NCI-H69 (cell line): ENCODE results near the gene PRMT7.

ENCODE experiments used
- DNase-seq: peaks from one replicate; lab custom pipeline; 2025; lab: John Stamatoyannopoulos, UW

Gene PRMT7

DNA sequence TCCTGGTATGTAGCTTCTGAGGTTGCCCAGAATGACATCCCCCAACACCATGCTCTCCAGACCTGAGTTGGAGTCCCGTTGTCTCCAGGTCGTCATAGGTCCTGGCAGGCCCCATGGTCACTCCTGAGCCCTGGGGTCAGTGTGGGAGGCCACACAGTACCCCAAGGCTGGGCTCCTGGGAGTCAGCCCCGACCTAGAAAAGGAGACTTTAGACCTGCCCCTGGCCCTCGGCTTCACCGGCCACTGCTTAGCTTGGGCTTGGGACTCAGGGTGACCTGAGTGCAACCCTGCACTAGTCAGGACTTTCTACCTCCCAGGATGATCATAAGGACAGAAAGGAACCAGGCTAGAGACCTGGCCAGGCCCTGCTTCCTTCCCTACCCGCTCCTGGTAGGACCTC lies 65.8 kb downstream of the PRMT7 start:
- DNase-seq, result no peak

DNA sequence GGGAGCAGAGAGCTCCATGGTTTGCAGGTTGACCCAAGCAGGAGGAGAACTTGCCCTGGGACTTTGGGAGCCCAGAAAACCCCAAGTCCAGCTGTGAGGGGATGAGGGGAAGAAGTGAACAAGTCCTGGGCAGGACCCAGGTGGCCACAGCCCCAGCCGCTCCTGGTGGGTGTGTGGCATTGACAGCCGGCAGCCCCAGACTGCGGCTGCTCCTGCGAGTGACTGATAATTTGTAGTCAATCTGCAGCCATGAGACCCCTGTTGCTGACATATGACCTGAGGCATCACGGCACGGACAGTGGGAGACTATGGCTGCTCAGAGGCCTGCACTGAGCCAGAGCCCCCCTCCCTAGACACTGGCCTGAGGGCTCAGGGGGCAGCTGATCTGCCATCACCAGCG lies 66.4 kb downstream of the PRMT7 start:
- DNase-seq, result no peak

DNA sequence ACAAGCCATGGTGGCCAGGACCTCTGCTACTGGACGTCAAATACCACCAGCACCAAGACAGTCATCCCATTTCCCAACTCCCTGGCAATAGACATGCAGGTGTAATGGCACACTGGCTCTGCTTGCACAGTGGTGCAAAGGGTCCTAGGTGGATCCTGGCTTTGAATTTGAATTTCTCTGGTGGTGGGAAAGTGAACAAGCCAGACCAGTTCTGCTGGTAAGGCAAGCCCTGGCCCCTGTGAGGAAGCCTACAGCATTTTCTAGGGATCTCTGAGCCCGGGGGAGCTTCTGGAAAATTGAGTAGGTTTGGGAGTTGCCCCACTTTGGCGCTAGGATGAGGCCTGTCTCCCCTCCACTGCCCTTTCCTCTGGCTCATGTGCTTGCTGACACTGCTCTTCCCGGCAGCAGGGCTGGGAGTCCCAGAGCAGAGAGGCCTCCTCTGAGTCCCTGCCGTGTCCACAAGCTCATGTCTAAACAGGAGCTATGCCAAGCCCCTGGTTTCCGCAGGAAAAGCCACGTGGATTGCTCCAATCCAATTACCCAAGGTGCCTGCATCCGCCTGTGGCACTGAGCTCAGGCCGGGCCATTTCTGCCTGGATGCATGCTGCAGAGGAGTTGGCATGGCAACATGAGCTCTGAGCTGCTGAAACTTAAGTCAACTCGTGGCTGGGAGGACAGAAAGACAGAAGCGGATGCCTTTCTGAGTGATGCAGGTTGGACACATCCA lies 67.0 kb downstream of the PRMT7 start:
- no peak for DNase-seq

DNA sequence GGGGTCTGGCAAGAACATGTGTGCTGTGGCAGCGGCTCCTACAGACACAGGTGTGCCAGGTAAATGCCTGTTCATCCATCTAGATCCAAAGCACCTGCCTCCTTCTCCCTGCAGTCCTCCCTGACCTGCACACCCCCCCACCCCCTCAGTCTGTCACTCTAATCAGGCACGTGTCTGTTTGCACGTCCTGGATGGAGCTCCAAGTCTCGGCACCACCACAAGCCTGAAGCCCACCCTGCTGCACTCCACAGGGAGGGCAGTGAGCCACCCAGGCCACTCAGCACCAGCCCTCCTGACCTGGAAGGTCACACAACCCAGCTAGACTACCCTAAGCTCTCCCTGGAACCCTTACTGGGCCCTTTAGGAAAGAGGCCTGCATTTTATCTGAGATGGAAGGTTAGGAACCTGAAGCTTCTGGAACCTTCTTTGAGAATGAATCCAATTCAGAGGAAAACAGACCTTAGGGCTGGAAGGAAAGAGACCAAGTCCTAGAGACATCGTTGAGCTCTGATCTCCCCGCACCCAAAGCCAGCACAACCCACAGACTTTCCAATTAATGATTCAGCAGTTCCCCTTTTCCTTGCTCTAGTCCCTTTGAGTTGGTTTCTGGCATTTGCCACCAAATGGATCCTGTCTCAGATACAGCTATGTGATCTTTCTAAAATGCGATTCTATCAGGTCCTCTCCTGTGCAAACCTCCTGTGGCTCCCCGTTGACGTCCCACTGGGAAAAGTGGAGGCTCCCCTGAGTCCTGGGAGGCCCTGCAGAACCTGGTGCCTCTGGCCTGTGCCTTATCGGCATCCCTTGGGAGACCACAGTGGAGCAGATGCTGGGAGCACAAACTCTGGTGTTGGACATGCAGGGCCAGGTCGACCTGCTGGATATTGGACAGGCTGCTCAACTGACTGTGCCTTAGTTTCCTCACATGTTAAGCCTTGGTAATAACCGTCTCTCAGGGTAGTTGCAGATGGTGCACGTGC lies 67.9 kb downstream of the PRMT7 start:
- no peak for DNase-seq

DNA sequence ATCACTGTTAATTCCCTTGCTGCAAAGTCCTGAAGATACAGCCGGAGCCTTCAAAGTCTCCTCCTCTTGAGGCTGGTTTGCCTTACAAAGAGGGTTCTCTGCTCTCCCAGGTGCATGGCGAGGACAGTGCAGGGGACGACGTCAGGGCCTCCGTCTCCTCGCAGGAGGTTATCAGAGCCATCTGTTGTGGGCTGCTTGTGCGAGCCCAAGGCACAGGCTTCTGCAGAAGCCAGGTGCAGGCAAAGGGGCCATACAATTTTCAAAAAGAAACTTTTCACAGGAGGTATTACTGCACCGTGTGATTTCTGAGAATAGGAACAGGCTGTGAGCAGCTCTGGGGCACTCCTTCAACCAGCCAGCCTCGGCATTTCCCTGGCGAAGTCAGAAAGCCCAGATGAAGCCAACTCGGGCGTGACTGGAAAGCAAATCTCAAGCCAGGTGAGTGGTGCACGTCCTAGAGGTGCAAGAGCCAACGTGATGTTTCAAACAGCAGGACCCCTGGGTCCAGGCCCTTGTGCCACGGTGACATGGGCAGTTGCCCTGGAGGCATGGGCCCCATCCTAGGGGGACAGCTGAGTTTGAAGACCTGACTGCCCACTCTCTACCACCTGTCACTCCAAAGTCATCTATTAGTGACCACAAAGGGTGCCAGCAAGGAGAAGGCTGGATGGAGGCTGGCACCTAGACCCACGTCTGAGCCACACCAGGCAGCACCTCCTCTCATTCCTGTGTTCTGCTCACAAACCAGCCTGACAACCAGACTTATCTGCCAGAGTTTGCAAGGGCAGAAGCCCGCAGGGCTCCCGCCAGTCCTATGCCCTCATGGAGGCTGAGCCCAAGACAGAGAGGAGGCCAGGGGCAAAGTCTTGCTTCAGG lies 68.9 kb downstream of the PRMT7 start:
- DNase-seq, result no peak

DNA sequence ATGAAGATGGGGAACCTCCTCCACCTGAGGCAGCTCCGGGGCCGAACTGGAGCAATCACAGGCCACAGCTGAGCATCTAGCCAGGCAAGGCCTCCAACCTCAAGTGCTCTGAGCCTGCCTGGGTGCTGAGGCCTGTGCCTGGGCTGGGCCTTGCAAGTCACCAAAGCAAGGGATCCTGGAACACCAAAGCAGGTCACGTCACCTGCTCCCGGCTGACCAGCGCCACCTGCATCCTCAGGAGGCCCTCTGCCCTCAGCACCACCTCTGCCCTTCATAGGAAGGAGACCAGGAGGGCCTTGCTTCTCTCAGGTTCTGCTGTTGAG lies 69.5 kb downstream of the PRMT7 start:
- no peak for DNase-seq

DNA sequence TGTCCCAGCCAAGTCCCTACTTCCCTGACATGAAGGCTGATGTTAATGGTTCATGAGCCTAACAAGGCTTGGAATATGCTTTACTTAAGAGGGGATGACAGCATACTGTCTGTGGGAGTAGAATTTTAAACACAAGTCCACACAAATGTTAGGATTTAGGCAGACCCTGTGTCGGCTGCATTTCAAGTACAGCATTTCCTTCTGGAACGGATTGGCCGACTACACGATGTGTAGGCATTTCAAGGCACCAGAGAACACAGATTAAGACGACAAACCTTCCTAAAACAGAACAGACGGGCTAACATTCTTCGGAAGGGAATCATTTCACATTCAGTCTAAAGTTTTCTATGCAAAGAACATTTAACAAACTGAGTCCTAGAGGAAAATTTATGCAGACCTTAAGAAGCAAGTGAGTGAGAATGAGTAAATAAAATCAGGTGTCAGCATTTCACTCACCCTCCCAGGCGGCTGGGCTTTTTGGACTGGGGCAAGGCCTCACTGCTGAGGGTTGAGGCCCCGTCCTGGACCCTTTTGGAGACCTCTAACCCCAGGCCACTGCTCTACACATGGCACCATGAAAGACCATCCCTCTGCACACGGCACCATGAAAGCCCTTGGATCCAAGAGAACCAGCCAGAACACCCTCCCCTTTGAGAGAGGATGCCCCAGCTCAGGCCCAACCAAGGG lies 70.0 kb downstream of the PRMT7 start:
- DNase-seq, result no peak

DNA sequence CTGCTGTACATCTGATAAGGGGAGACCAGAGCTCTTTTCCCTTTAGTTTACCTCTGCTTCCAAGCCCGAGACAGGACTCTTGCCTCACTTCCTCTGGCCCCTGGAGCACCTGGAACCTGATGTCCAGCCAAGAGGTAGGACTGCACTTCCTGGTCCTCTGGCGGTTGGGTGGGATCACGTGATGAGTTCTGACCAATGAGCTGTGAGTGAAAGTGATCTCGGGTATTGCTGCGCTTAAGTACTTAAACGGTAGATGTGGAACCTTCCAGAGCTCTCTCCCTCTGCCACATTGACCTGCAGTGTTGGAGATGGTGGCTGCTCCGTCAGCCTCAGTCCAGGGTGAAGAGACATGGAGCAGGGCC lies 70.5 kb downstream of the PRMT7 start:
- DNase-seq, result no peak

DNA sequence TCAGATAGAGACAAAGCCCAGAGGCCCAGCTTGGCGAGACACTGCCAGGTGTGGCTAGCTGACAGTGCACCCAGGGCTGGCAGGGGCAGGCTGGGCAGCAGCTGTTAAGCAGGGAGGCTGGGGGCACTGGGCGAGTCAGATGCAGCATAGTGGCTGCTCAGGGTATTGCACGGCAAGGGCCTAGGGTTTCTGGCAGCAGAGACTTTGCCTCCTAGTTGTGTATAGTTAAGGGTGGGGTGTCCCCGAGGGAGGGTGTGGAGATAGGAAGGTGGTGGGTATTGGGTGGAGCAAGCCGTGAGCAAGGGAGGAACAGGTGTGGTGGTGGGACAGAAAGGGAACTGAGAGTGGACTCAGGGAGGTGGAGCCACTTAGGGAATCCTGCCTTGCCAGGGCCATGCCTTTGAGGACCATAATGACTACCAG lies 71.5 kb downstream of the PRMT7 start:
- DNase-seq, result peak; percentile 57

DNA sequence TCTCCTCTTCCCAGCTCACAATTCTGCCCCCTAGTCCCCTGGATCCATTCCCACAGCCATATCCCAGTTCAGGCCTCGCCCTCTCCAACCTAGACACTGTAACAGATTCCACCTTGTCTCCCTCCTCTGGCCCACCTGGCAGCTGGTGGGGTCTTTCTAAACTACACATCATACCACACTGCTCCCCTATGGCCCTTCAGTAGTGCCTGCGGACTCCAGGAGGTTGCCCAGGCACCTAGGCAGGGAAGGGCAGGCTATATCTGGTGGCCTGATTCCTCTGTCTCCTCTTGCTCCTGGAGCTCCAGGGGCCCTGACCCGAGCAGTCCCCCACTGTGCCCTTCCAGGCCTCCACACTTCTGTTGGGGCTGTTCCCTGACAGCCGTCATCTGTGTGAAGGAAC lies 73.0 kb downstream of the PRMT7 start:
- no peak for DNase-seq

DNA sequence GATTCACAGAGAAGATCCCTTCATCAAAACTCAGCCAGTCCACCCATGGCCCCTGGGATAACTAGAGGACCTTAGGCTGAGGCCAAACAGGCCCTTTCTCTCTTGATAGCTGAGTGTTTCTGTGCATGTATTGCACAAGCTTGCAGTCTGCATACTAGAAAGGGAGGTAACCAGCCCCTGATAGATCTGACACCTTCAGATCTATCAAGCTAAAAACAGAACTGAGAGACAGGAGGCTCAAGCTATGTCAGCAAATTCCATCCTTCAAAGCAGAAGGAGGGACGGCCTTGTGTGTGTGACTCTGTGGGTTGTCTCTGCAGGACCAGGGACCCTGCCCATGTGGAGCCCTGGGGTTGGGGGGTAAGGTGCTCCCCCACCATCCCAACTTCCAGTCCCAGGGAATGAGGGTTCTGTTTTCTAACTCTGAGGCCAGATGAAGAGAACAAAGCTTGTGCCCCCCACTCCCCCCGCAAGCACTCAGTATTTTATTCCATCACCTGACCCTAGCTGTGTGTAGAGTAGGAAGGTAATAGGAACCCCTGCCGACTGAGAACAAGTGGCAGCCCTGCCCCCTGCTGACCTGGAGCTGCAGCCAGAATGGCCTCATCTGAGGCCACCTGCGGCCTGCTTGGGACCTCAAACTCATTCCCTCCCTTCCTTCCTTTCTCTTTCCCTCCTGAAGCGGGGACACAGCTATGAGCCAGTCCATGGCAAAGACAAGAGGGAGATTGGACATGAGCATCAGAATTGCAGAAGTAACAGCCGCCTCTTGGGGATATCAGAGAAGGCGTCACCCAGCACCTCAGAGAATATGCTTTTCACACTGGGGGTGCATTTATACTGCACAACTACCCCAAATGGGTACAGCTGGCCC lies 73.7 kb downstream of the PRMT7 start:
- peak; percentile 85 for DNase-seq

DNA sequence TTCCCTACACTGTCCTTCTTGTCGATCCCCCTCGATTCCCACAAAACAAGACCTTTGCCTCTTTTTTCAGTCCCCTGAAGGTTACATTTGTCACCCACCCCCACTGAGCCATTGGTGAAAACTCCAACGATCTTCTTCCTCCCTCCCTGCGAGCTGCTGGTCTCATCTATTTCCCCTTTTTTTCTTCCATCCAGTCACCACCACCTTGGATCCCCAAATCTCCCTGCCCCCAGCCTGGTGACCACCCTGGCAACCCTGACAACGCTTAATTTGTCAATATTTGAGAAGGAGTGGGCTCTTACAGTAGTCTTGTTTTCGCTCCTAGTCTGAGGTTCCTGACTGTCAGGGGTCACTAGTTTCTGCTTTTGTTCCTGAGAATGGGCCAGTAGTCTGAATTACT lies 74.6 kb downstream of the PRMT7 start:
- peak; percentile 16 for DNase-seq

DNA sequence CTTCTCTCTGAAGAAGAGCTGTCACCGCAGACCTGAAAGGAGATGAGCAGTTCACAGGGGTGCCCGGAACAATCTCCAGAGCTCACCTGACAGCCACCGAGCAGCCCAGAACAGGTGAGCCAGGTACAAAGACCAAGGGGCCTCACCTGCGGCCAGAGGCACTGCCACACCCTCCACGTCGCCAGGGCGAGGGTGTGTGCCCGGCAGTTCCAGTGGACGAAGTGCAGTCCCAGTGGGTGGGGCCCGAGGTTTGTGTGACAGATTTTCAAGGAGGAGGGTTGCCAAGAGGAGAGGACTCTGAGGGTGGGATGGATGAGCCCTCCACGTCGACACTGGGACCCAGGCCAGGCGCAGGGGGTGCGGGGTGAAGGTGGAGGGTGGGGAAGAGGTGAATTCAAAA lies 75.8 kb downstream of the PRMT7 start:
- no peak for DNase-seq

DNA sequence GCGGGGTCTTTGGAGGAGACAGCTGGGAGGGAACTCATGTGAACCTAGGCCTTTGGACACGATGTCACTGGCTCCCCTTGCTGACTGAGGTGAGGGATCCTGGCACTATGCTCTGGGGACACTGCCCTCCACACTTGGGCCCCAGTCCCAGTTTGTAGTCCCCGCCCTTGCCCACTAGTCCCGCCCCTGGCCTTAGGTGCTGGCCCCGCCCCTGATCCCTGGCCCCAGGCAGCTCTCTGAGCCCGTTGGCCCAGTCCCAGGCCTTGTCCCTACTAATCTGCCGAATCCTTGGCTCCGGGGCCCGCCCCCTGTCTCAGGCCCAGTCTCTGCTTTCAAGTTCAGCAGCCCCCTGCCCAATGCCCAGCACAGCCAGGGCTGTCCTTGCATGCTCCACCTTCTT lies 76.5 kb downstream of the PRMT7 start:
- DNase-seq, result no peak

DNA sequence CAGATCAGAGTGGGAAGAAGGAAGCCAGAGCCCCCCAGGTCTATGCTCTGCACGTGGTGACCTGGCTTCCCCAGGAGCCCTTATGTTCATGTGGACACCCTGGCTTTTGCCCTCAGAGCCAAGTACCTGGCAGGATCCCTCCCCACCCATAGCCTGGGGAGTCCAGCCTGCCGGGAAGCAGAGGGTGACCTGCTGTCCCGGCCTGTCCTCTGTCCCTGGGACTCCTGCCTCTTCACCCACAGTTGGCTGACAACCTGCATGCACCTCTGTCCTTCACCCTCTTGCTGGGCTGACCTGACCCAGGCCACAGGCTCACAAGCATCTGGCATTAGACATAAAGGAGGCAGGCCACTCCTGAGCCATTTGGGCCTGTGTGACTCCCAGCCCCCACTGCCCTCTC lies 77.3 kb downstream of the PRMT7 start:
- DNase-seq, result no peak

DNA sequence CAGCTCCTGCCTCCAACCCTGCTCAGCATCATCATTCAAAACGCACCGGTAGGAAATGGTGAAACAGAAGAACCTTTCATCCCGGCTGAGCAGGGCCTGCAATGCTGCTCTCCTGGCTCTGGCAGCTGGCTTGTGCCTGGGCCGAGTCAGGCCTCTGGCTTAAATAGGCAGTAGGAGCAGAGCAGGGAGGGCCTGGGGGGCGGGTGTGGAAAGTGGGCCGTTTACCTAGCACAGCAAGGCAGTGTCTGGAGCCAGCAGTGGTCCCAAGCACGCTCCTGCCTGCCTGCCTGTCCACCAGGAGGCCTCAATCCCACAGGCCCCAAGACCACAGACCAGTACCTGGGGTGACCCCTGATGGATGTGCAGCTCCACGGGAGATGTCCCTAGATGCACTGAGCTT lies 78.2 kb downstream of the PRMT7 start:
- no peak for DNase-seq

DNA sequence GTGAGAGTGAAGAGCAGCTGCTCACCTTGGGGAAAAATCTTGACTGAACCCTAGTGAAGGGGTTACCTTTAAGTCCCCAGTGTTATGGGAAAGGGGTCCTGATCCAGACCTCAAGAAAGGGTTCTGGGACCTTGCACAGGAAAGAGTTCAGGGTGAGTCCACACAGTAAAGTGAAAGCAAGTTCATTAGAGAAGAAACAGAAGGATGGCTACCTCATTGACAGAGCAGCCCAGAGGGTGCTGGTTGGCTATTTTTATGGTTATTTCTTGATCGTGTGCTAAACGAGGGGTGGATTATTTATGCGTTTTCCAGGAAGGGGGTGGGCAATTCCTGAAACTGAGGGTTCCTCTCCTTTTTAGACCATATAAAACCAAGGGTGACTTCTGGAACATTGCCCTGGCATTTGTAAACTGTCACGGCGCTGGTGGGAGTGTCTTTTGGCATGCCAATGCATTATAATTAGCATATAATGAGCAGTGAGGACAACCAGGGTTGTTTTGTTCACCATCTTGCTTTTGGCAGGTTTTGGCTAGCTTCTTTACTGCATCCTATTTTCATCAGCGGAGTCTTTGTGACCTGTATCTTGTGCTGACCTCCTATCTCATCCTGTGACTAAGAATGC lies 79.0 kb downstream of the PRMT7 start:
- no peak for DNase-seq

DNA sequence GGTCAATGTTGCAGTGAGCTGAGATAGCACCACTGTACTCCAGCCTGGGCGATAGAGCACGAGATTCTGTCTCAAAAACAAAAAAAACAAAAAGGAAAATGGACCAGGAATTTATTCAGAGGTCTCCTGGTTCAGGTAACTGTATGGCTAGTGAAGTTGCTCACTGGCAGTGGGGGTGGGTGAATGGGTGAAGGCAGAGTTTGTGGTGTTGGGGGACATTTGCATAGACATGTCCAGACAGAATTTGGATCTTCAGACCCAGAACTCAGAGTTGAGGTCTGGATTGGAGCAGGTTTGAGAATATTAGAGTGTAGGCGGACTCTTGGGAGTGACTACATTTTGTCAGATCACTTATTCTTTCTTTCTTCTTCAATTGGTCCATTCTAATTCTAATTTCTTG lies 82.5 kb downstream of the PRMT7 start:
- DNase-seq, result no peak

DNA sequence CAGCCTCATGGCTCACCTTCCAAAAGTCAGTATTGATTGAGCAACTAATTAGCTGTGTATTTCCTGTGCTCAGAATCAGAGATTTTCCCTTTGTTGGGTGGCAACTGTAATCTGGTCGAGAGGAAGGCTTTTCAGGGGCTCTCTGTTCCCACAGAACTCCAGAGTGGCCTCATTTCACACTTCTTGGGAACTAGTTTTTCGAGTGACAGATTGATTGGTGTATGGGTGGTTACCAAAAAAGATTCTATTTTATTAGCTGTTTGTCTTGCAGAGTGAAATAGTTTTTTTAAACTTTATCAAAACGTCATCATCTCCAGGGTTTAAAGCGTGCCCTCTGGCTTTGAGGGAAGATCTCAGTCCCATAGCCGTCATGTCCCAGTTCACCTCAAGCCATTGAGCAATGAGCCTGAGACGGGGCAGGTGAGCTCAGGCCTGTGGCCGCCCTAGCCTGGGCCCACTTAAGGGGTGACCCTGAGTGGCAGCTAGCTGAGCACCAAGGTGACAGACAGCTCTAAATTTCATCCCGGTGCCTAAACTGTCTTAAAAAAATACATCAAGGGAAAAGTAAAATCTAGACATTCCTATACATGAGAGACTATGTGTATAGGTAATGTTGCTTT lies 84.5 kb downstream of the PRMT7 start:
- no peak for DNase-seq

DNA sequence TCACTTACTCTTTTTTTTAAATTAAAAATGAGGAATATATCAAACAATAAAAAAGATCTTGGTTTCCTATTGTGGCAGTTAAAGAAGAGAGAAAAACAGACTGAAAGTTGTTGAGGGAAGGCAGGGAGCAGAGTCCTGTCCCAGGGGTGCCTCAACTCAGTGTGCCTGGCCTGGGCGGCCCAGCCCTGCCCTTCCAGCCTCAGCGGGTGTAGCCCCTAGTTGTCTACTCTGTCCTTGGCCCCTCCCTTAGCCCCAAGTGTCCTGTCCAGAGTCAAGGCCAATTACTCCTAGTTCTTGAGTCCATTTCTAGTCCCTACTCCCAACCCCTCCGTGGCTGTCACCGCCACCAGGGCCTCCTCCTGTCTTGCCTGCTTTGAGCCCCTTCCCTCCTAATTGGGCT lies 85.0 kb downstream of the PRMT7 start:
- no peak for DNase-seq
